Stimulated activated CD4-positive, alpha-beta T cell treated with anti-CD3 and anti-CD28 coated beads, Interleukin-12 subunit alpha, Interleukin-12 subunit beta, amount 100 ng/mL, for 48 hours (primary cell): ENCODE data around the gene INTS2.
"Not testable (repeated sequence)": the region's sequence is repeated elsewhere in the genome, so short reads cannot be mapped to it uniquely, and the experiment has no call there.

Source experiments
- DNase-seq, 3 donors: peaks; one replicate each; pipeline ENCODE4 v3.0.0-alpha.2; 2020; ENCODE audit warnings: low read depth in 2 of 3, low spot score in 1 of 3

The INTS2 gene

DNA sequence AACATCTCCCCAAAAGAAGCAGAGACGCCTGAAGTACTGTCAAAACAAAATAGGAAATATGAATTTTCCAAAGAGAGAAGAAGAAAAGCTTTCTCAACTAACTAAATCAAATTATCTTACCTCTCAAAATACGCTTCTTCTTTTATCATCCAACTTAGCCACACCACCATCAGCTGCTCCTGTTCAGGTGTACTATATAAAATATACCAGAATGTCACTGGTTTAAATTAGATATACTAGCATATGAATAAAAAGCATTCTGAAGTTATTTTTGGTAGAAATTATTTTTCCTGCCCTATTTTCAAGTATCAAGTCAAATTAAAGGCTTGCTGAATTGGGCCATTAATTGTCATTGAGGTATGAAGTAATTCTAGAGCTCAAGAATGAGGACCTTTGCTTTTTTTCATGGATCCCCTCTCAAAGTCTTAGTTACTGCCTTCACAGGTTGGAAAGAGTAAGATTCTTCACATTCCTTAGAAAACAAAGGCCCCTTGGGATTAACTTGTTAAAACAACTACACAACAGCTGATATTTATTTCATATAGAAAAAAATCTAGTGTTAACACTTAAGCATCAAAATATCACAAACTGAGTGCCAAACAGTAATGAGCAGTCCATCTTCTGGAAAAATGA lies 30.1 kb downstream of the INTS2 start:
- no peak for DNase-seq

DNA sequence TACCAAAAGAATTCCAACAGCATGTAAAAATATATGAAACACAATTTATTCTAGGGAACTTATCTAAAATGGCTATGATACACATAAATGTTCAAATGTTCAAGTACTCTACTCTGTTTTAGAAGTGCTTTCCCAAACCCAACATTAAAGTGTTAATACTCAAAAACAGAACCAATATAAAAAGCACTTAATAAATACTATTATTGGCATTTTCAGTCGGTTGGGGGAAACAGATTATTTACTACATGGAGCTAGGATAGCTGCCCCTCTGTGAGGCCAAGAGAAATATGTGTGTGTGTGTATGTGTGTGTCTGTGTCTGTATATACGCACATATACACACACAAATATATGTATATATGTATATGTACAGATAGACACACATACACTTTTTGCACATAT lies 32.4 kb downstream of the INTS2 start:
- DNase-seq, result no peak

DNA sequence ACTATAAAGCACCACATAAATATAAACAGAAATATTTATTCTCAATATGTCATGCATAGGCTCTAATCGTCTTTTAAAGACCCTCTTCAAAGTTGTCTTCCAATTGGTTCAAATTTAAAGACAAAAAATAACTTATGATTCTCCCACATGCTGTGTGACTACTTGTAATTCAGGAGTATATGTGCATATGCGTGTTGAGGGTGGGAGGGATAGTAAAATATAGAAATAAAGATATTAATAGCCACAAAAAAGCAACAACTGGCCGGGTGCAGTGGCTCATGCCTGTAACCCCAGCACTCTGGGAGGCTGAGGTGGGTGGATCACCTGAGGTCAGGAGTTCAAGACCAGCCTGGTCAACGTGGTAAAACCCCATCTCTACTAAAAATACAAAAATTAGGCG lies 33.5 kb downstream of the INTS2 start:
- DNase-seq, result not testable (repeated sequence)

DNA sequence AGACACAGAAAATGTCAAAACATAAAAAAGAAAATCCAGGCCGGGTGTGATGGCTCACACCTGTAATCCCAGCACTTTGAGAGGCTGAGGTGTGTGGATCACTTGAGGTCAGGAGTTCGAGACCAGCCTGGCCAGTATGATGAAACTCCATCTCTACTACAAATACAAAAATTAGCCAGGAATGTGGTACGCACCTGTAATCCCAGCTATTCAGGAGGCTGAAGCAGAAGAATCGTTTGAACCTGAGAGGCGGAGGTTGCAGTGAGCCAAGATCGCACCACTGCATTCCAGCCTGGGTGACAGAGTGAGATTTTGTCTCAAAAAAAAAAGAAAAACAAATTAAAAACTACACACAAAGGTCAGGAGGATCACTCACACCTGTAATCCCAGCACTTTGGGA lies 40.0 kb downstream of the INTS2 start:
- DNase-seq, result not testable (repeated sequence)

DNA sequence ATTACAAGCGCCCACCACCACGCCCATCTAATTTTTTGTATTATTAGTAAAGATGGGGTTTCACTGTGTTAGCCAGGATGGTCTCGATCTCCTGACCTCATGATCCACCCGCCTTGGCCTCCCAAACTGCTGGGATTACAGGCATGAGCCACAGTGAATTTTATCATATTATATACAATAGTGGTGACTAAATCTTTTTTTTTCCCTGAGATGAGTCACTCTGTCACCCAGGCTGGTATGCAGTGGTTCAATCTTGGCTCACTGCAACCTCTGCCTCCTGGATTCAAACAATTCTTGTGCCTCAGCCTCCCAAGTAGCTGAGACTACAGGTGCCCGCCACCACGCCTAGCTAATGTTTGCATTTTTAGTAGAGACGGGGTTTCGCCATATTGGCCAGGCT lies 41.9 kb downstream of the INTS2 start:
- not testable (repeated sequence) for DNase-seq

DNA sequence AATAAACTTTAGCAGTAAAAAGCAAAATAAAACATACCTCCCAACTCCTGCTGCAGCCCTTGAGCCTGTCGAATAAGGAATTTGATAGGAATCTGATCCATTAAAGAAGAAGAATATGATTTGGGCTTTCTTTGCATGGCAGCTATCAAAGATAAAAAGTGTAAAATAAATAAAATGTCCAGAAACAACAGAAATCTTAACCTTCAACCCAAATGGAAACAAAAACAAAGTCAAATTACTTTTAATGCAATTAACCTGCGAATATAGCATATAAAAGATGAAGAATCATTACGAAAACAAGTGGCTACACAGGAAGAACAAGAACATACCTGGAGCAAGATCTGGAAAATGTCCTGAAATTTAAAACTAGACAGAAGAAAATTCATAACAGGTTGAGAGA lies 42.9 kb downstream of the INTS2 start:
- no peak for DNase-seq

DNA sequence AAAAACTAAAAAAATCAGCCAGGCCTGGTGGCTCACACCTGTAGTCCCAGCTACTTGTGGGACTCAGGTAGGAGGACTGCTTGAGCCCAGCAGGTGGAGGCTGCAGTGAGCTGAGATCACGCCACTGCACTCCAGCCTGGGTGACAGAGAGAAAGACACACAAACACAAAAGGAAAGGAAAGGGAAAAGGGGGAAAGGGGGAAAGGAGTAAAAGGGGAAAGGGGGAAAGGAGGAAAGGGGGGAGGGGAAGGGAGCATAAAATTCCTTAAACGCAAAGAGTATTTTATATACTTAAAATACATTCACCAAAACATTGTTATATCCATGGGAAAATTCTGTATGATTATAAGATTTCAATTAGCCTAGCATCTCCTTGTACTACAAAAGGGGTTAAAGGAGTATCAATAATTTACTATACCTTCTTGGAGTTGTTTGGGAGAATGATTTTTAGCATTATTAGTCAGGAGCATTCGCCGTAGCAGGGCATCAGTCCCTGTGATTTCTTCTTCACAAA lies 47.1 kb downstream of the INTS2 start:
- no peak for DNase-seq

DNA sequence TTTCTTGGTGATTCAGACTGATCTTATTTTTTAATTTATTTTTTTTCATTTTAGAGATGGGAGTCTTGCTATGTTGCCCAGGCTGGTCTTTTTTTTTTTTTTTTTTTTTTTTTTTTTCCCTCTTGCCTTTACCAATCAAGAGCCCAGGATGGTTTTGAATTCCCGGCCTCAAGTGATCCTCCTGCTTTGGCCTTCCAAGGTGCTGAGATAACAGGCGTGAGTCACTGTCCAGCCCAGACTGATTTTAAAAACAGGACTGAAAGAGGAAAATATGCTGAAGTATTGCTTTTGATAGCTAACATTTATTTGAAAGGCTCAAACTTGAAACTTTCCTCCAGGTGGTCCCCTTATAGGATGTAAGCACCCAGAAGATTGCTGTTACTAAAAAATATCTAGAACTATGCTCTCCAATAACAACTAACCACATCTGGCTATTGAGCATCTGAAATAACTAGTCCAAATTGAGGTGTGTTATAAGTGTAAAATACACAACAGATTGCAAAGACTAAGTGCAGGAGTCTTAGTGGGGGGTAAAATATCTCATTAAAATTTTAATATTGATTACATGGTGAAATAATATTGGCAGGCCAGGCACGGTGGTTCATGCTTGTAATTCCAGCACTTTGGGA lies 48.7 kb downstream of the INTS2 start:
- no peak for DNase-seq

DNA sequence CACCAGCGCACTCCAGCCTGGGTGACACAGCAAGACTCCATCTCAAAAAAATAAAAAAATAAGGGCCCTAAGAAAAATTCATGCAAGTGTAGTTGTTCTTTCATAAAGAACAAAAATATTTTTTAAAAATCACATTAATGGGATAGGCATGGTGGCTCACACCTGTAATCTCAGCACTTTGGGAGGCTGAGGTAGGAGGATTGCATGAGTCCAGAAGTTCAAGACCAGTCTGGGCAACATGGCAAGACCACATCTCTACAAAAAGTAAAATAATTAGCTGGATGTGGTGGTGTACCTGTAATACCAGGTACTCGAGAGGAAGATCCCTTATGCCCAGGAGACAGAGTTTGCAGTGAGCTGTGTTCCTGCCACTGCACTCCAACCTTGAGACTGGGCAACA lies 49.3 kb downstream of the INTS2 start:
- DNase-seq, result no peak

DNA sequence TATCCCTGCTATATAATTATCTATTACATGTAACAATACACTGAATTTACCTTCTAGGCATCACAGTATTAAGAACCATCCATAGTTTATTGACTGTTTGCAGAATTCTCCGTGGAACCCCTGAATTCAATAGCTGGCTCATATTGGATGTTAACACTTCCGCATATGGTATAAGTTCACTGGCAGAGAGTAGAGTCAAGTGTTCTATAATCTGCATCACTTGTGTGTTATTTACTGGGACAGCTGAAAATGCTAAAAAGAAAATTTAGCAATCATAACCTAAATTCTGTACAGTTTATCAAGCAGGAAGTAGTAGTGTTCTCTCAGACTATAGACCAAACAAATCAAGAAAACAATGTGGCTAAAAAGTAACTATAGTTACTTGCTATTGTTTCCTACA lies 49.9 kb downstream of the INTS2 start:
- no peak for DNase-seq

DNA sequence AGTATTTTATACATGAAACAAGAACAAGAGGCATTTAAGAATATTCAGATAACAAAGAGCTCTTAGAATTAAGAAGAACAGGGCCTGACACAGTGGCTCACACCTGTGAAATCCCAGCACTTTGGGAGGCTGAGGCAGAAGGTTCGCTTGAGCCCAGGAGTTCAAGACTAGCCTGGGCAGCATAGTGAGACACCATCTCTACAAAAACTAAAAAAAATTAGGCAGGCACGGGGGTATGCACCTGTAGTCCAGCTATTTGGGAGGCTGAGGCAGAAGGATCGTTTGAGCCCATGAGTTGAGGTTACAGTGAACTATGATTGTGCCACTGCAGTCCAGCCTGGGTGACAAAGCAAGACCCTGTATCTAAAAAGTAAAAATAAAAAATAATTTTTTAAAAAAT lies 52.0 kb downstream of the INTS2 start:
- DNase-seq, result no peak

DNA sequence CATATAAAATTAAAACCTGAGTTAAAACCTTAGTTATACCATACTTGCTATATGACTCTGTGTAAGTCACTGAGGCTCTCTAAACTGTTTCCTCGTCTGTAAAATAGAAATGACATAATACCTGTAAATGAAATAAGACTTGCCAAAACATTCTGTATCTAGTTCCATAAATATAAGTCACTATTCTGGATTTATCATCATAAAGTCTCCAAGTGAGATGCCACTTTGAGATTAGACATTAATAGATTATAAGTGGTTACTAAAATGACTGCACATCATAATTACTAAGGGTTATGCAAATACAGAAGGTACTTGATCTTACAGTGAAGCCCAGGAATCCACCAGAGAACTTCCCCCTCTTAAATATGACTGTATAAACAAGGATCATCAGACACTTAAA lies 52.5 kb downstream of the INTS2 start:
- no peak for DNase-seq

DNA sequence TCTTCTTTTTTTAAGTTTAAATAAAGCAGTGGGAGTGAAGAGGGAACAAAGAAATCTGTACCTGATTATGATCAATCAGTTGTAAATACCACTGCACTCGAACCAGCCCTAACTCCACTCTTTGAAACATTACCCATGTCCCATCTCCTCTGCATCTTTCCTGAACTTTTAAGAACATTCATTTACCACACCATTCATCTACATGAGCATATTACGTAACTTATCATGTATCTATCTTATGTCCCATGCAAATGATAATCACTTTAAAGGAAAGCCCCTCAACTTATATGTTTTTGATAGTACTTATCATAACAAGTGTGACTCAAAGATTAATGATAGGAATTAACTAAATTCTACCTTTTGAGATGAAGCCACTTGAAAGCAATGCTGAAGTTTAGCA lies 53.7 kb downstream of the INTS2 start:
- no peak for DNase-seq

DNA sequence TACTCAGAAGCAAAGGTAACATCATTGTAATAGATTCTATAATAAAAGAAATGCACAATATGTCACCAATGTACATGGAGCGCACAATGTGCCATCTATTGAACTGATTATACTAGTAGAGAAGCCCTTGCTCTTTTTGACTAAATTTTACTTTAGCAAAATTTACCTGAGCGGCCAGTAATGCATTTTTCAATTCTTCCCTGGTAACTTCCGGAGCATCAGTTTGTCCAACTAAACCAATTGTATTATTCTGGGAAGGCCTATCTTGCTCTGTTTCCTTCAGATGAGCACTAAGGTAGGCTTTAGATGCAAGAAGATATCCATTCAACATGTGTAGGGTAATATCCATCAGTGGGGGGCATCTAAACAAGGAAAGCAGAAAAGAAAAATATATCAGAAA lies 55.7 kb downstream of the INTS2 start:
- no peak for DNase-seq

DNA sequence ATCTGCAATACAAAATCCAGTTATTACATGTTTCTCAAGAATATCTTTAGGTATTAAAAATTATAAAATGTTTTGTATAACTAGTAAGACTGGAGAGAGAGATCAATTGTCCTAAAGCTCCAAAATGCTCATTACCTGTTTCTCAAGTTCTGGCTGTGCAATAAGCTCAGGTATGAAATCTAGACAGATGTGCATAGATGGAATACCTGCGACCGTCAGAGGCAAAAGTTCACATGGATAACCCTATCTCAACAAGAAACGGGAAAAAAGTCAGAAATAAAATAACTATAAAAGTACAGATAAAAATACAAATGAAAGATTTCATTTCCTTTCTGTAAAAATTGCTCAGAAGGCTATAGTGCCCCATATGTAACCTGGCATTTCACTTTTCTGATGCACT lies 58.6 kb downstream of the INTS2 start:
- no peak for DNase-seq

DNA sequence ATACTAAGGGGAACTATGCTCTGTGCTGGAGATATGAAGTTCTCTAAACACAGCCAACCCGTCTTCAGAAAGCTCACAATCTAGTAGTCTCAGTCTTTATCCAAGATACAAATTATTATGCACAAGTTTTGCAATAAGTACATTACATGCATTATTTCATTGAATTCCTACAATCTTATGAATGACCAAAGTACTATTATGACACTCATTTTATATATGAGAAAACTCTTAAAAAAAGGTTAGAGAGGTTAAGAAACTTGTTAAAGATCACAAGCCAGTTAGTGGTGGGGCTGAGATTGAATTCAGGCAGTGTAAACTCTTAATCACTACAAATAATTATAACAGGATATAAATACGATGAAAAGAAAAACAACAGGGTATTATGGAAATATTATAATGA lies 59.7 kb downstream of the INTS2 start:
- no peak for DNase-seq

DNA sequence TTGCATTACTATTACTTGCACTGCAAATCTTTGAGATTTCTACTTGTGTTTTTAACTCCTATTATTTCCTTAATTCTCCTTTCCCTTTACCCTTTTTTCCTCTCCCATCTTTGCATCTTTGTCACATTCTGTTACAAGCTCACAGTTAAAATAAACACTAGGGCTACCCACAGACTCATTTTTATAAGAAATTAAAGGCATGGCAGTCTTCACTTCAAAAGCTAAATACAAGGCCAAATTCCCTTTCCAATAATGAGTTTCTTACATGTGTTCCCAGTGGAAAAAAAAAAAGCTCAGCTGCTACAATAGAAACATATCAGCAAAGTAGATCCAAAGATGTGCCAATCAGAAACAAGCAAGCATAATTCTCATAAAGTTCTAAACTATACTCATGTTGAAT lies 60.7 kb downstream of the INTS2 start:
- DNase-seq, result no peak

DNA sequence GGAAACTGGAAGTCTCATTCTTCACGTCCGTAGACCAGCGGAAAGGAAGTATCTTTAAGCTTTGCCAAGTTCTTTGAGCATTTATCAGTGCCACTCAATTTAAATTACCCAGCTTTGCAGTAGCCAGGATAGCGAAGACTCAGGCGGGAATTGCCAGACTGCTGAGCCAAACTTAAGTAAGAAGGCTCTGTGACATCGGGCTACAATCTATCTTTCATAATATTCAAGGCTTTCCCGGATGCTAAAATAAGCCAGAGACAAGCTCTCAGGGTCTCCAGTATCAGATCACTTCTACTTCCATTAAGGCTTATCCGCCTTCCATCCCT lies 64.0 kb downstream of the INTS2 start:
- DNase-seq, result no peak

DNA sequence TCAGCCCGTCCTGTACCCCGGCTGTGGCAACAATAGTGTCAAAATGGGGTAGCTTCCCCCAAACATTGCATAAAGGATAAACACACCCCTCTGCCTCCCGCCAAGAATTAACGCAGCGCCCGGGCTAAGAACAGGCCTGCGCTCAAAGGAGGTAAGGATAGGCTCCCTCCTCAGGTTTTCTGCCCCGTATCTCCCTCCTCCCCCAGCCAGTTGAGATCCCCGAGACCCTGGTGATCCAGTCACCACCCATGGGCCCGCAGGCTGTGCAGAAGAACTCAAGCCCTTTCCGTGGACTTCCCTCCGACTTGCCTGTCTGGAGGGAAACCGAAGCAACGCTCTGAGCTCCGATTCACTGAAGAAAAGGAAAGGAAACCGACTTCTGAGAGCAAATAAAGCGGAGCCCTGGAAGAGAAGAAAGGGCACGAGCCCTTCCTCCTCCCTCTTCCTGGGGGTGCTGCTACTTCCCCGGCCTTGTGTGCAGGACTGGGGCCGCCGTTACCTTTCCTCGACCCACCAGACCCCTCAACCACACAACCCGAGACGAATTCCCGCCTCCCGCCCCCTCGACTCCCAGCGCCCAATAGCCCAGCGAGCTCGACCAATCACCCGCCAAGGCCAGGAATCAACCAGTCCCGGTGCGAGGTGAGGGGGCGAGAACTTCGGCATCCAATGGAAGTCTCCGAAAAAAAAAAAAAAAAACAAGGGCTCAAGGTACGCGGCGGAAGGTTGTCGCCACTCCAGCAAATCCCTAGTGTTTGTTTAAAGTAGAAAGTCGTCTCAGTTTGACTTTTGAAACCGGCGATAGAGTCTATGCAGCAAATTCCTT lies 64.6 kb downstream of the INTS2 start, which contains the start of gene BRIP1:
Gene BRIP1, minus strand, starts transcription at position 554 of the 826 bp plus-strand sequence. CDS start 1,989 bp downstream, outside the sequence.
- peak; percentile 80 to 89 (median 85) for DNase-seq

DNA sequence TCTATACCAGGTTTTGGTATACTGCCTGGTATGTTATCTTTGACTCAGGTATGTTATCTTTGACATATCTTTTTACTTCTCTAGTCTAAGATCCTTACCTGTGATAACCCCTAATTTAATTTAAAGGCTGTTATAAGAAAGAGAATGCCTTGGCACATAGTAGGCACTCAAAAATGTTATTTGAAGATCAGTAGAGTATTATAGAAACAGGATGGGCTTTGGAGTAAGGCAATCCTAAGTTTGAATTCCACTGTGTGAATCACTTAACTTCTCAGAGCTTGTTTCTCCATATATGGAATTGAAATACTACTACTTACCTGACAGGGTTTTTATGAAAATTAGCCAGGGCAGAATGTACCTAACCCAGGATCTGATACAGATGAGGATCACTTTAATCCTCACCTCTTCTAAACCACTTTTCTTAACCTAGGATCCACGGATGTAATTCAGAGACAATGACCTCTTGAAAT lies 65.6 kb downstream of the INTS2 start:
- no peak for DNase-seq

DNA sequence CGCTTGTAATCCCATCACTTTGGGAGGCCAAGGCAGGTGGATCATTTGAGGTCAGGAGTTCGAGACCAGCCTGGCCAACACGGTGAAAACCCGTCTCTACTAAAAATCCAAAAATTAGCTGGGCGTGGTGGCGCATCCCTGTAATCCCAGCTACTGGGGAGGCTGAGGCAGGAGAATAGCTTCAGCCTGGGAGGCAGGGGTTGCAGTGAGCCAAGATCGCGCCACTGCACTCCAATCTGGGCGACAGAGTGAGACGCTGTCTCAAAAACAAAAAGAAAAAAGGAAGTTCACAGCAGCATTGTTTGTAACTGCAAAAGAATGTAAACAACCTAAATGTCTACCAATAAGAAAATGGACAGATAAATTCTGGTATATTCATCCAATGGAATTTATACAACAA lies 67.4 kb downstream of the INTS2 start:
- not testable (repeated sequence) for DNase-seq

DNA sequence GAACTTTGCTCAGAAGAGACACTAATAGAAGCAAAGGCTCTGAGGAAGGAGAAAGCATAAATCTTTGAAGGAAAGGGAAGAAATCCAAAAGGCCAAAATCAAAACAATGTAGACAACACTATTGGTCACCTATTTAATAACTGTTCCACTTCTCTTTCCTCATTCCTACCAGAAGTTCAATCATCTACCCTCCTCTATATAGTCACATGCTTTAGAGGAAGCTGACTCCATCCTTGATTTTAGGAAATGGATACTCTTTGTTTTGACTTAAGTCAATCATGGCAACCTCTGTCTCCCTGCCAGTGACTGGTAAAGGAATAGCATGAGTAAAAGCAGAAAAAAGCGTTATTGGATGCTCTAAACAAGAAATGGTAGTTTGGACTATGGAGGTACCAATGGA lies 71.7 kb downstream of the INTS2 start:
- DNase-seq, result no peak
